HepG2 (cell line): ENCODE results near the gene GINM1. TPM values are rescaled to one million over a fixed set of nuclear protein-coding genes. Genes with fewer than 3 reads are reported as not detected.
A peak's percentile ranks its signal among the peaks of the same experiment; 100 is the strongest.

ENCODE experiments used
- DRAP1 ChIP-seq: IDR thresholded peaks from 2 replicates; pipeline ENCODE4 v1.6.1; 2016; ENCODE audit warnings: missing genetic modification reagents, missing compliant biosample characterization
- EHMT2 ChIP-seq: fragments of 200-600 bp; sonication (generic); IDR thresholded peaks from 2 replicates; pipeline ENCODE4 v1.7.0; 2017; ENCODE audit warnings: antibody characterized with exemption, low read depth, low read length, borderline replicate concordance
- GMEB1 ChIP-seq: sonication (generic); formaldehyde crosslinking; IDR thresholded peaks from 2 replicates; pipeline ENCODE4 v1.5.1; 2020; ENCODE audit warnings: missing genetic modification reagents, mild to moderate bottlenecking, borderline replicate concordance
- HDAC1 ChIP-seq: sonication (generic); formaldehyde crosslinking; IDR thresholded peaks from 2 replicates; pipeline ENCODE4 v1.5.1; 2020; ENCODE audit warnings: mild to moderate bottlenecking, missing genetic modification reagents
- HES4 ChIP-seq: sonication (generic); formaldehyde crosslinking; IDR thresholded peaks from 2 replicates; pipeline ENCODE4 v1.9.0; 2021; ENCODE audit warnings: mild to moderate bottlenecking, missing genetic modification reagents, borderline replicate concordance
- HMG20B ChIP-seq: conservative IDR thresholded peaks from 2 replicates; pipeline ENCODE4 v1.6.1; 2016; ENCODE audit warnings: missing genetic modification reagents, missing compliant biosample characterization
- ISX ChIP-seq: sonication (generic); formaldehyde crosslinking; conservative IDR thresholded peaks from 2 replicates; pipeline ENCODE4 v1.5.0; 2020; ENCODE audit warnings: missing genetic modification reagents
- PAXIP1 ChIP-seq: sonication (generic); formaldehyde crosslinking; conservative IDR thresholded peaks from 2 replicates; pipeline ENCODE4 v1.4.0; 2020; ENCODE audit warnings: mild to moderate bottlenecking, missing genetic modification reagents, moderate library complexity
- PCBP1 ChIP-seq: fragments of 200-400 bp; formaldehyde crosslinking; IDR thresholded peaks from 2 replicates; pipeline ENCODE4 v1.6.1; 2017; ENCODE audit warnings: mild to moderate bottlenecking, low read depth, low read length, borderline replicate concordance
- RELA ChIP-seq: sonication (generic); formaldehyde crosslinking; IDR thresholded peaks from 2 replicates; pipeline ENCODE4 v1.4.0; 2020; ENCODE audit warnings: missing genetic modification reagents
- THAP11 ChIP-seq: IDR thresholded peaks from 2 replicates; pipeline ENCODE4 v1.6.1; 2016; ENCODE audit warnings: missing biosample characterization, missing genetic modification reagents
- THRA ChIP-seq: sonication (generic); formaldehyde crosslinking; IDR thresholded peaks from 2 replicates; pipeline ENCODE4 v1.4.0; 2020; ENCODE audit warnings: missing genetic modification reagents, borderline replicate concordance
- ZFP36L2 ChIP-seq: sonication (generic); formaldehyde crosslinking; IDR thresholded peaks from 2 replicates; pipeline ENCODE4 v1.4.0; 2020; ENCODE audit warnings: missing genetic modification reagents
- ZNF124 ChIP-seq: sonication (generic); formaldehyde crosslinking; IDR thresholded peaks from 2 replicates; pipeline ENCODE4 v1.4.0; 2020; ENCODE audit warnings: missing genetic modification reagents
- ZNF225 ChIP-seq: sonication (generic); formaldehyde crosslinking; IDR thresholded peaks from 2 replicates; pipeline ENCODE4 v1.4.0; 2020; ENCODE audit warnings: mild to moderate bottlenecking, missing genetic modification reagents
- ZNF263 ChIP-seq: sonication (generic); formaldehyde crosslinking; IDR thresholded peaks from 2 replicates; pipeline ENCODE4 v1.4.0; 2020; ENCODE audit warnings: missing genetic modification reagents
- ZNF326 ChIP-seq: sonication (generic); formaldehyde crosslinking; IDR thresholded peaks from 2 replicates; pipeline ENCODE4 v1.4.0; 2020; ENCODE audit warnings: missing genetic modification reagents, borderline replicate concordance
- ZNF329 ChIP-seq: sonication (generic); formaldehyde crosslinking; IDR thresholded peaks from 2 replicates; pipeline ENCODE4 v1.9.0; 2021; ENCODE audit warnings: low read depth, mild to moderate bottlenecking, missing genetic modification reagents
- ZNF414 ChIP-seq: sonication (generic); formaldehyde crosslinking; IDR thresholded peaks from 2 replicates; pipeline ENCODE4 v1.5.0; 2020; ENCODE audit warnings: missing genetic modification reagents
- ZNF577 ChIP-seq: sonication (generic); formaldehyde crosslinking; IDR thresholded peaks from 2 replicates; pipeline ENCODE4 v1.4.0; 2020; ENCODE audit warnings: mild to moderate bottlenecking, low read depth, missing genetic modification reagents, borderline replicate concordance
- ZNF83 ChIP-seq: sonication (generic); formaldehyde crosslinking; IDR thresholded peaks from 2 replicates; pipeline ENCODE4 v1.4.0; 2020; ENCODE audit warnings: missing genetic modification reagents, mild to moderate bottlenecking, borderline replicate concordance
- polyA plus RNA-seq, 8 experiments: library from polyadenylated mRNA; depleted of rRNA in 3 of 8; stranded (reverse) in 7 of 8; unstranded in 1 of 8; fragments of >200 nt; fragmentation: Illumina TruSeq in 4 of 8; extraction: Trizol in 4 of 8; gene quantifications; 2 replicates each; pipeline versions ENCODE4 v1.2.1 to v1.2.3, GENCODE V29; 2011 to 2016; ENCODE audit warnings: low read depth in 4 of 8, missing spikeins in 1 of 8, mixed read lengths in 1 of 8; ENCODE audit not compliant: insufficient read depth in 1 of 8
- total RNA-seq, 5 experiments: library from RNA; depleted of rRNA; stranded (reverse); fragments of >200 nt; fragmentation: Illumina TruSeq; extraction: Trizol; gene quantifications; 2 replicates each; pipeline ENCODE4 v1.2.3, GENCODE V29; 2016; ENCODE audit warnings: low read depth in 1 of 5

The GINM1 gene
- total and polyA plus RNA-seq, 2 of the 13 experiments (the other 11 are each of a cell fraction or from before 2014, with no cell fraction given), result 19.4 to 27.5 TPM

GRCh38 chr6:149566410-149567193, 427 bp downstream of the GINM1 start (continued):
- TF ChIP-seq ISX (CRISPR knock-in tag) (no peak), PAXIP1 (CRISPR knock-in tag) (0 out of 2 replicates have a peak, but pooled peaks have one; percentile 28), EHMT2 (no peak), ZNF263 (CRISPR knock-in tag) (0 out of 2 replicates have a peak, but pooled peaks have one; percentile 1), HES4 (CRISPR knock-in tag) (no peak), THRA (CRISPR knock-in tag) (peak; percentile 18; the same call in 1 of the 2 replicates), GMEB1 (CRISPR knock-in tag) (peak; percentile 72; the same call in 1 of the 2 replicates), ZNF124 (CRISPR knock-in tag) (peak; percentile 49; the same call in 1 of the 2 replicates), ZNF577 (no peak), ZNF326 (CRISPR knock-in tag) (no peak), DRAP1 (CRISPR knock-in tag) (no peak), RELA (CRISPR knock-in tag) (peak; percentile 35; the same call in 1 of the 2 replicates), ZNF83 (CRISPR knock-in tag) (peak; percentile 49; the same call in 1 of the 2 replicates), PCBP1 (peak; percentile 63; the same call in 1 of the 2 replicates), THAP11 (CRISPR knock-in tag) (peak; percentile 34), ZFP36L2 (CRISPR knock-in tag) (no peak), ZNF414 (CRISPR knock-in tag) (no peak; the same call in 1 of the 2 replicates), HMG20B (CRISPR knock-in tag) (no peak), ZNF329 (CRISPR knock-in tag) (no peak; the same call in none of the 2 replicates), HDAC1 (CRISPR knock-in tag) (peak; percentile 93), ZNF225 (CRISPR knock-in tag) (peak; percentile 58; the same call in 1 of the 2 replicates)
